Placental pericyte (primary cell): ENCODE results near the gene DRD5. TPM values are rescaled to one million over a fixed set of nuclear protein-coding genes. Genes with fewer than 3 reads are reported as not detected.

ENCODE experiments used
- small RNA-seq: library from RNA; depleted of rRNA; stranded (forward); fragments of <200 nt; gene quantifications from one replicate; pipeline ENCODE3, GENCODE V24; 2012; ENCODE audit warnings: low replicate concordance
- total RNA-seq: library from RNA; depleted of rRNA; stranded (reverse); fragments of >200 nt; gene quantifications from 2 replicates; pipeline ENCODE4 v1.2.3, GENCODE V29; 2012

The DRD5 gene
- not detected in 2 replicates for total RNA-seq

DNA sequence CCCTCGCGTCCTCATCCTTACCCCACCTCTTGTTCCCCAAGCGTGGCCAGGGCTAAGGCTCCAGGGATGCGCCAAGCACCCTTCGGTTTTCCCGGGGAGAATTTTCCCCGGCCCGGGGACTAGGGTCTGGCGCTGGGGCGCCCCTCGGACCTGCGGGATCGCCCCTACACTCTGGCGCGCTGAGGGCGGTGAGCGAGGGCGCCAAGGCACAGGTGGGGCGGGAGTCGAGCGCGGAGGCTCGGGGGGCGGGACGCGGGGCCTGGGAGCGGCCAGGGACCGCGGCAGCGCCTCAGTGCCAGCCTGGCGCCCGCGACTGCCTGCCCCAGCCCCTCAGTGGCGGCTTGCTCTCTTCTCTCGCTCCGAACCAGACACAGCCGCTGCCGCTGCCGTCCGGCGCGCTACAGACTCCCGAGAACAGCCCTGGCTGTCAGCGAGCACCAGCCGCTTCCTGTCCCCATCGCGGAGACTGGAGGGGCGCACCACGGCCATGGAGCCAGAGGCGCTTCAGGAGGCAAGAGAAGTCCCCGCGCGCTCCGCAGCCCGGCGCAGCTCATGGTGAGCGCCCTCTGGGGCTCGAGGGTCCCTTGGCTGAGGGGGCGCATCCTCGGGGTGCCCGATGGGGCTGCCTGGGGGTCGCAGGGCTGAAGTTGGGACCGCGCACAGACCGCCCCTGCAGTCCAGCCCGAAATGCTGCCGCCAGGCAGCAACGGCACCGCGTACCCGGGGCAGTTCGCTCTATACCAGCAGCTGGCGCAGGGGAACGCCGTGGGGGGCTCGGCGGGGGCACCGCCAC lies at the start of gene DRD5:
TSS of gene DRD5 (plus strand) at position 292 of the 793 bp plus-strand sequence. CDS start at position 688, 396 bp downstream.

Small RNA genes lying within 50 kb of the gene (small RNA-seq; reads per million reads assigned to genes)
- gene RNA5SP154: not detected

Other genes with a start within 250 kb of the DRD5 start
- gene SLC2A9, start 239.9 kb downstream of the DRD5 start, total RNA-seq: 0.43 and 2.4 TPM in 2 replicates